Measurements from ENCODE around the gene MICAL3. TPM values are rescaled to one million over a fixed set of nuclear protein-coding genes. Genes with fewer than 3 reads are reported as not detected.

Gene MICAL3
- total and polyA plus RNA-seq, 2 of the 8 experiments (the other 6 are each of a cell fraction or from before 2014, with no cell fraction given) = 8.3 to 41.8 TPM

GRCh38 chr22:17957204-17957603 is 67.2 kb downstream of the MICAL3 start (continued):
- TF ChIP-seq EP300 (IDR thresholded peaks at IDR 0.05; ENCODE audit: borderline replicate concordance in 1 of 2, low read depth in 2 of 2, low read length in 2 of 2) (no peak), ATF2 (IDR thresholded peaks at IDR 0.05; ENCODE audit: low read length) (no peak), SUZ12 (IDR thresholded peaks at IDR 0.05; ENCODE audit: low read length) (no peak), FOSL1 (IDR thresholded peaks at IDR 0.05; ENCODE audit: insufficient read depth, low read depth, low read length) (no peak), RBBP5 (IDR thresholded peaks at IDR 0.05; ENCODE audit: borderline replicate concordance, low read depth, low read length) (no peak)
